Measurements from ENCODE around the gene RNLS. TPM values are rescaled to one million over a fixed set of nuclear protein-coding genes. Genes with fewer than 3 reads are reported as not detected.

Gene RNLS
- total RNA-seq, 1 experiment from 2014 or later, result 8.1 TPM

DNA sequence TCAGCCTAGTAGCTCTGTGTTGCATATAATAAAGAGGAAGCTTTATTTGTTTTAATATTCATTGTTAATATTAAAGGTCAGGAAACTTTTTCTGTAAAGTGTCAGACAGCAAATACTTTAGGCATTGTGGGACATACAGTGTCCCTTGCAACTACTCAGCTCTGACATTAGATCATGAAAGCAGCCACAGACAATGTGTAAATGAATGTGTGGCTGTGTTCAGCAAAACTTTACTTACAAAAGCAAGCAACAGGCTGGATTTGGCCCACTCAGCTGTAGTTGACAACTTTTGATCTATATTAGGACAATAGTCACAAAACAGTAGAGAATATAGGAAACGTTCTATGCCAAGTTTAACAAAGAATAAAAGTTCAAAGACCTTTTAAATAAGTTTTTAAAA lies 173.3 kb downstream of the RNLS start:
- no TSS peak for BruUV-seq (replicated peaks)
- POLR2A ChIA-PET (ENCODE audit: low non-redundant PET), result no interaction called here

DNA sequence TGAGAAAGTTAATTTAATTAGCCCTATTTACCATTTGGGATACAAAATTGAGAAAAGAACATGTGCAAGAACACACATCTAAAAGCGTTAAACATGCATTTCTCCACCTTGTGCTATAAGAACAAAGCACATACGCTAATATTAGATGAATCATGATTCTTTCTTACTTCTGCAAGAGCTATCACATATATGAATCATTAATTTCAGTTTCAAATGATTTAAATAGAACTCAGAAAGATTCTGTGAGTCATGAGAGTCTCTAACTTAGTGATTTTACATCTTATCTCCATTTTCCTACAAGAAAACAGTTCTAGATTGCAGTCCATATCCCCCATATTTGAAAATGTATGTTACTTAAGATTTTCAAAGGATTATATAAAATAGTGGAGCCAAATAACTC lies 173.9 kb downstream of the RNLS start:
- Histone ChIP-seq H3K36me3 (ENCODE audit: insufficient read depth, low read length, poor library complexity, severe bottlenecking) (no peaks in the 10 kb centered on the region), H3K4me3 (ENCODE audit: low read depth, low read length, poor library complexity, severe bottlenecking) (no peak overlapping the region), H3K9me3 (ENCODE audit: low read depth, low read length, poor library complexity, severe bottlenecking) (no peaks in the 10 kb centered on the region), H3K27ac (ENCODE audit: low read depth, low read length, poor library complexity, severe bottlenecking) (no peak overlapping the region), H3K27me3 (replicated peaks; ENCODE audit: insufficient read depth, low read depth, low read length, poor library complexity) (no peaks in the 10 kb centered on the region), H3K4me1 (ENCODE audit: insufficient read depth, low read length, poor library complexity, severe bottlenecking) (no peaks in the 10 kb centered on the region)
- intact Hi-C loops (cut with micrococcal nuclease; ENCODE audit: unreplicated experiment), result no loop called here
- DNase-seq (ENCODE audit: low spot score), result no peak
- POLR2A ChIA-PET (ENCODE audit: low non-redundant PET), result no interaction called here
- TF ChIP-seq, protein P1, sequence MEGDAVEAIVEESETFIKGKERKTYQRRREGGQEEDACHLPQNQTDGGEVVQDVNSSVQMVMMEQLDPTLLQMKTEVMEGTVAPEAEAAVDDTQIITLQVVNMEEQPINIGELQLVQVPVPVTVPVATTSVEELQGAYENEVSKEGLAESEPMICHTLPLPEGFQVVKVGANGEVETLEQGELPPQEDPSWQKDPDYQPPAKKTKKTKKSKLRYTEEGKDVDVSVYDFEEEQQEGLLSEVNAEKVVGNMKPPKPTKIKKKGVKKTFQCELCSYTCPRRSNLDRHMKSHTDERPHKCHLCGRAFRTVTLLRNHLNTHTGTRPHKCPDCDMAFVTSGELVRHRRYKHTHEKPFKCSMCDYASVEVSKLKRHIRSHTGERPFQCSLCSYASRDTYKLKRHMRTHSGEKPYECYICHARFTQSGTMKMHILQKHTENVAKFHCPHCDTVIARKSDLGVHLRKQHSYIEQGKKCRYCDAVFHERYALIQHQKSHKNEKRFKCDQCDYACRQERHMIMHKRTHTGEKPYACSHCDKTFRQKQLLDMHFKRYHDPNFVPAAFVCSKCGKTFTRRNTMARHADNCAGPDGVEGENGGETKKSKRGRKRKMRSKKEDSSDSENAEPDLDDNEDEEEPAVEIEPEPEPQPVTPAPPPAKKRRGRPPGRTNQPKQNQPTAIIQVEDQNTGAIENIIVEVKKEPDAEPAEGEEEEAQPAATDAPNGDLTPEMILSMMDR (conservative IDR thresholded peaks at IDR 0.05; ENCODE audit: low read depth, low read length), result no peak
- no peak for TF ChIP-seq EZH2 (IDR thresholded peaks at IDR 0.05; ENCODE audit: borderline replicate concordance, low read depth, low read length, poor library complexity, severe bottlenecking)
- BruUV-seq (replicated peaks), result no TSS peak
- CTCF ChIA-PET, result no interaction called here

More for the DNA sequence above, 173.3 kb downstream of the RNLS start:
- Histone ChIP-seq H3K27me3 (replicated peaks; ENCODE audit: insufficient read depth, low read depth, low read length, poor library complexity) (no peaks in the 10 kb centered on the region), H3K9me3 (ENCODE audit: low read depth, low read length, poor library complexity, severe bottlenecking) (no peaks in the 10 kb centered on the region), H3K4me3 (ENCODE audit: low read depth, low read length, poor library complexity, severe bottlenecking) (no peak overlapping the region), H3K36me3 (ENCODE audit: insufficient read depth, low read length, poor library complexity, severe bottlenecking) (no peaks in the 10 kb centered on the region), H3K4me1 (ENCODE audit: insufficient read depth, low read length, poor library complexity, severe bottlenecking) (no peaks in the 10 kb centered on the region), H3K27ac (ENCODE audit: low read depth, low read length, poor library complexity, severe bottlenecking) (no peak overlapping the region)
- intact Hi-C loops (cut with micrococcal nuclease; ENCODE audit: unreplicated experiment), result no loop called here
- CTCF ChIA-PET, result no interaction called here
- DNase-seq (ENCODE audit: low spot score), result no peak
- TF ChIP-seq EZH2 (IDR thresholded peaks at IDR 0.05; ENCODE audit: borderline replicate concordance, low read depth, low read length, poor library complexity, severe bottlenecking), result no peak
- TF ChIP-seq, protein P1 (conservative IDR thresholded peaks at IDR 0.05; ENCODE audit: low read depth, low read length), result no peak

DNA sequence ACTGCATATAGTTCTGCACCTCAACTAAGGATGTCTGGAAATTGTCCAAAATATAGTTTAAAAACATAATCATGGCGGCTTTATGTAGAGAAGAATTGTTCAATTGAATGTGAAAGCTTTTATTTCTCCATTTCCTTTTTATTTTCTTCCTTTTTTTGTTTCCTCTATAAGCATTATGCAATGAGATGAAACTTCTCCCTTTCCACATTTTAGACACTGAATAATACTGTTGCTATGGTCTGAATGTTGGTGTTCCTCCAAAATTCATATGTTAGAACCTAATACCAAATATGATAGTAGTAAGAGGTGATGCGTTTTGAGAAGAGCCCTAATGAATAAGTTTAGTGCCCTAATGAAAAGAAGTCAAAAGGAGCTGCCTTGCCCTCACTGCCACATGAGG lies 175.0 kb downstream of the RNLS start:
- CTCF ChIA-PET, result no interaction called here

More for the DNA sequence above, 175.0 kb downstream of the RNLS start:
- DNase-seq (ENCODE audit: low spot score), result no peak
- Histone ChIP-seq H3K4me1 (ENCODE audit: insufficient read depth, low read length, poor library complexity, severe bottlenecking) (no peaks in the 10 kb centered on the region), H3K9me3 (ENCODE audit: low read depth, low read length, poor library complexity, severe bottlenecking) (no peaks in the 10 kb centered on the region), H3K4me3 (ENCODE audit: low read depth, low read length, poor library complexity, severe bottlenecking) (no peak overlapping the region), H3K27me3 (replicated peaks; ENCODE audit: insufficient read depth, low read depth, low read length, poor library complexity) (no peaks in the 10 kb centered on the region), H3K27ac (ENCODE audit: low read depth, low read length, poor library complexity, severe bottlenecking) (no peak overlapping the region), H3K36me3 (ENCODE audit: insufficient read depth, low read length, poor library complexity, severe bottlenecking) (no peaks in the 10 kb centered on the region)
- intact Hi-C loops (cut with micrococcal nuclease; ENCODE audit: unreplicated experiment), result no loop called here
- POLR2A ChIA-PET (ENCODE audit: low non-redundant PET), result no interaction called here
- no TSS peak for BruUV-seq (replicated peaks)
- no peak for TF ChIP-seq EZH2 (IDR thresholded peaks at IDR 0.05; ENCODE audit: borderline replicate concordance, low read depth, low read length, poor library complexity, severe bottlenecking)
- TF ChIP-seq, protein P1 (conservative IDR thresholded peaks at IDR 0.05; ENCODE audit: low read depth, low read length), result no peak

All from A673 (cell line).